ENCODE data around the gene CD68.

CD68 gene

GRCh38 chr17:7611635-7612293, 32.3 kb downstream of the CD68 start:
- TF ChIP-seq, protein P1, sequence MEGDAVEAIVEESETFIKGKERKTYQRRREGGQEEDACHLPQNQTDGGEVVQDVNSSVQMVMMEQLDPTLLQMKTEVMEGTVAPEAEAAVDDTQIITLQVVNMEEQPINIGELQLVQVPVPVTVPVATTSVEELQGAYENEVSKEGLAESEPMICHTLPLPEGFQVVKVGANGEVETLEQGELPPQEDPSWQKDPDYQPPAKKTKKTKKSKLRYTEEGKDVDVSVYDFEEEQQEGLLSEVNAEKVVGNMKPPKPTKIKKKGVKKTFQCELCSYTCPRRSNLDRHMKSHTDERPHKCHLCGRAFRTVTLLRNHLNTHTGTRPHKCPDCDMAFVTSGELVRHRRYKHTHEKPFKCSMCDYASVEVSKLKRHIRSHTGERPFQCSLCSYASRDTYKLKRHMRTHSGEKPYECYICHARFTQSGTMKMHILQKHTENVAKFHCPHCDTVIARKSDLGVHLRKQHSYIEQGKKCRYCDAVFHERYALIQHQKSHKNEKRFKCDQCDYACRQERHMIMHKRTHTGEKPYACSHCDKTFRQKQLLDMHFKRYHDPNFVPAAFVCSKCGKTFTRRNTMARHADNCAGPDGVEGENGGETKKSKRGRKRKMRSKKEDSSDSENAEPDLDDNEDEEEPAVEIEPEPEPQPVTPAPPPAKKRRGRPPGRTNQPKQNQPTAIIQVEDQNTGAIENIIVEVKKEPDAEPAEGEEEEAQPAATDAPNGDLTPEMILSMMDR (IDR thresholded peaks at IDR 0.05; ENCODE audit: low read depth, low read length, missing control alignments): no peak
- in situ Hi-C loops (cut with HindIII; ENCODE audit: low pct_ligation_motif_present, low sequenced_read_pairs): no loop called here
- Histone ChIP-seq H3K36me3 (replicated peaks) (peaks cover 3% of the 10 kb centered on the region), H3K27me3 (replicated peaks) (no peaks in the 10 kb centered on the region), H3K27ac (peak overlapping the region; percentile 7), H3K4me3 (ENCODE audit: low read depth, low read length) (no peak overlapping the region)
- no peak for DNase-seq

- Histone ChIP-seq H3K27me3 (replicated peaks) (no peaks in the 10 kb centered on the region), H3K4me3 (ENCODE audit: low read depth, low read length) (no peak overlapping the region), H3K27ac (peak overlapping the region; percentile 7), H3K36me3 (replicated peaks) (peaks cover 3% of the 10 kb centered on the region)
- no peak for DNase-seq
- in situ Hi-C loops (cut with HindIII; ENCODE audit: low pct_ligation_motif_present, low sequenced_read_pairs): no loop called here
- TF ChIP-seq, protein P1 (IDR thresholded peaks at IDR 0.05; ENCODE audit: low read depth, low read length, missing control alignments): no peak
Measured at GRCh38 chr17:7612294-7612640, 32.8 kb downstream of the CD68 start.

GRCh38 chr17:7613769-7614424, 34.5 kb downstream of the CD68 start:
- H3K27me3 ChIP-seq (replicated peaks): no peaks in the 10 kb centered on the region
- peak overlapping the region; percentile 87 for H3K4me3 ChIP-seq (ENCODE audit: low read depth, low read length)
- H3K36me3 ChIP-seq (replicated peaks): peaks cover 3% of the 10 kb centered on the region
- peak overlapping the region; percentile 72 for H3K27ac ChIP-seq
- peak; percentile 16 for DNase-seq
- in situ Hi-C loops (cut with HindIII; ENCODE audit: low pct_ligation_motif_present, low sequenced_read_pairs): no loop called here
- TF ChIP-seq, protein P1 (IDR thresholded peaks at IDR 0.05; ENCODE audit: low read depth, low read length, missing control alignments): peak; percentile 13

DNA sequence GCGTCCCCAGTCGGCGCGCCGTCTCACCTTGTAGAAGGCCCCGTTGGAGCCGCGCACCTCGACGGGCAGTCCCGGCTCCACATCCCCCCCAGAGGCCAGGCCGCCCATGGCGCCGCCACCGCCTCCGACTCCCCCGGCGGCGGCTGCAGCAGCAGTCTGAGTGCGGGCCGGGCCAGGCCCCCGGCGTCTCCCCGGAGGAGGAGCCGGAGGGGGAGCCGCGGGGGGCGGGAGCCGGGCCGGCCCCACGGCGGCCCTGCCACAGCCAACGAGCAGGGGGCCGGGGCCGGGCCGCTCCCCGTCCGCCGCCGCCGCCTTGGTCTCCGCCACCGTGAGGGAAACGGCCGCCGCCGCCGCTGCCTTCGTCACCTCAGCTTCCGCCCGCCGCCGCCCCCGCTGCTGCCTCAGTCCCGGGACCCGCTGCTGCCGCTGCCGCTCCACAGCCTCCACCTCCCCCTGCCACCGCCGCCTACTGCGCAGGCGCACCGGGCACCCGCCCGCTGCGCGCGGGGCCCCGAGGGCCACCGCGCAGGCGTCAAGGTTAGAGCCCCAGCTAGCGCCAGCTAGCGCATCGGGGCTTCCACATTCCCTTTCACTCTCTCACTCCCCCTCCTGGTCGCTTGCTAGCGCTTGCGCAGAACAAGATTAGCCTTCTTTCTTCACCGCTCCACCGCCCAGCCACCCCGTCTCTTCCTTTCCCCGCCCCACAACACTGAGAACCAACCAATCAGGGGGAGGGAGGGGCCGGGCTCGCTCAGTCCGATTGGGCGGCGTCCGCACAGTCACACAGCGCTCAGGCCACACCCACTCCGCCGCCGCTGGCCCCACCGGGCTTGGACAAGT, 35.2 kb downstream of the CD68 start, which contains the start of gene FXR2:
Gene FXR2, minus strand, starts transcription at position 473 of the 840 bp plus-strand sequence. Its CDS starts 365 bp downstream, at position 108.
- H3K27ac ChIP-seq: peak within 1 kb of the TSS; percentile 72
- H3K27me3 ChIP-seq (replicated peaks): no peaks in the 10 kb centered on the region
- TF ChIP-seq, protein P1 (IDR thresholded peaks at IDR 0.05; ENCODE audit: low read depth, low read length, missing control alignments): peak; percentile 77
- peak within 1 kb of the TSS; percentile 87 for H3K4me3 ChIP-seq (ENCODE audit: low read depth, low read length)
- in situ Hi-C loops (cut with HindIII; ENCODE audit: low pct_ligation_motif_present, low sequenced_read_pairs): no loop called here
- DNase-seq: peak; percentile 100
- peaks cover 3% of the 10 kb centered on the region for H3K36me3 ChIP-seq (replicated peaks)

- TF ChIP-seq, protein P1 (IDR thresholded peaks at IDR 0.05; ENCODE audit: low read depth, low read length, missing control alignments): no peak
- H3K4me3 ChIP-seq (ENCODE audit: low read depth, low read length): peak overlapping the region; percentile 53
- H3K27ac ChIP-seq: no peak overlapping the region
- H3K27me3 ChIP-seq (replicated peaks): no peaks in the 10 kb centered on the region
- peaks cover 3% of the 10 kb centered on the region for H3K36me3 ChIP-seq (replicated peaks)
- DNase-seq: no peak
- in situ Hi-C loops (cut with HindIII; ENCODE audit: low pct_ligation_motif_present, low sequenced_read_pairs): no loop called here
Measured at GRCh38 chr17:7615265-7615747, 35.9 kb downstream of the CD68 start.
